DMS53 treated with DMSO at 0.1 percent for 48 hours (cell line): ENCODE data around the gene PRKCB.
"Not testable (repeated sequence)": the region's sequence is repeated elsewhere in the genome, so short reads cannot be mapped to it uniquely, and the experiment has no call there.

Experiments
- DNase-seq: peaks from one replicate; lab custom pipeline; 2025; ENCODE audit not compliant: unreplicated experiment; lab: John Stamatoyannopoulos, UW

The PRKCB gene

DNA sequence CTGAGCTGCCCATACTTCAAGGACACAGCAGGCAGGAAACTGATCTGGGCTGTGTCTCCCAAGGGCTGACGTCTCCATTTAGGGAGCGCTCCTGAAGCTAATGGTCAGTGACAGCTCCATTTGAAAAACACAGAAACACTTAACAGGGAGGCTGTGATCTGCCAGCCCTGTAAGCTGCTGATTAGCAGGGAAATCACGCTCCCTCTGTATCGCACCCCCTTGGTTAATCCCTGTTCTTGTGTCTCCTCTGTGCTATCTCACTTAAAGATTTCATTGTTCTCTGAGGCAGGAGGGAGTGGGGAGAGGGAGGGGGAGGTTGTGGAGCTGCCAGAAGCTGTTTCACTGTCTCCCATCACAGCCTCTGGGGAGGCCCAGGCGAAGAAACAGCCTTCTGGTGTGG is 372.9 kb downstream of the PRKCB start:
- no peak for DNase-seq

- no peak for DNase-seq
These were observed 379.2 kb downstream of the PRKCB start for GRCh38 chr16:24214992-24215391.

GRCh38 chr16:24216961-24217360 is 381.2 kb downstream of the PRKCB start:
- DNase-seq: no peak

DNA sequence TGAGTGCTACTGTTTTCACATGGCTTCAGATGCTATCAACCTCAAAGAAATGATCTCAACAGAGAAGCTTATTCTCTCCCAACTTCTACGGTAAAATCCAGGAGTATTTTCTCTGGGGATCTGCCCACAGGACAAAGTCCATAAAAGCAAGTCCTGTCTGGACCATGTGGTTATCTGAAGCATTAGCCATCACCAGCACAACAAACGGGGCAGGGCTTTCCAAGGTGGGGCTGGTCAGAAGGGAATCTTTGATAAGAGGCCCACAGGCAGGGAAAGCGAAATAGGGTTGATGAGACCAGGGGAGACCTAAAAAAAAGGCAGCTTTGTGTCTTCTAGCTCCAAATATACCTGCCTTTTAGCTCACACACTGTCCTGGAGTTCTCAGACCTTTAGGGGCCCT is 381.7 kb downstream of the PRKCB start:
- no peak for DNase-seq

DNA sequence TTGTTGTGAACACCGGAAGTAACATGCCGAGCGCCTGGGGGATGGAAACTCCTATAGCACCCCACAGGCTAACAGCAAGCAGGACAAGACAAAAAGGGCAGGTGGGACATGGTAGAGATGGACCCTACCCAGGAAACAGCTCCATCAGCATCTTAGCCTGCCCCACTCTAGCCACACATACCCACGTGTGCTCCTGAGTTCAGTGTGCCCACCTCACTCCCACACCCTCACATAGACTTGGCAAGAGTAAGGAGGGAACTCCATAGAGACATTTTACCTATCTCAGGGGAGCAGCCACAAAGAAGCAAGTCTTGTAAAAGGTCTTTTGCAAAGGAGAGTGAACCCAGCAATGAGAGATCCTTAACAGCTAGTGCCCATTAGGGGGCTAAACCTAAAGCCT is 382.5 kb downstream of the PRKCB start:
- no peak for DNase-seq

GRCh38 chr16:24221219-24221618 is 385.4 kb downstream of the PRKCB start:
- no peak for DNase-seq

DNA sequence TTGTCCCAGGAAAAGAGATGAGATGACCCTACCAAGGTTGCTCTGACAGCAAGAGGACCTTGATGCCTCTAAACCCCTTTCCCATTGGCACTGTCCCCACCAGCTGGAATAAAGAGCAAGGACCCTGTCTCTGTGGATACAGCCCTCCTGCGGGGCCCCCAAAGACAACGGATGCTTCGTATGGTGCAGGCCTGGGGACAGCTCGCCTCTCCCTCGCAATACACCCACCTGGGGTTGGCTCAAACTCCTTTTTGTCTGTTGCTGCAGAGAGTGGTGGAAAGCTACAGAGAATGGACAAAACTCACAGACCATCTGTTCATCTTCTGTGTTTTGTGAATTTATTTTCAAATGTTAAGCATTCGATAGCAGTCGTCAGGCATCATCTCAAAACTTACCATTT is 392.7 kb downstream of the PRKCB start:
- DNase-seq: no peak

DNA sequence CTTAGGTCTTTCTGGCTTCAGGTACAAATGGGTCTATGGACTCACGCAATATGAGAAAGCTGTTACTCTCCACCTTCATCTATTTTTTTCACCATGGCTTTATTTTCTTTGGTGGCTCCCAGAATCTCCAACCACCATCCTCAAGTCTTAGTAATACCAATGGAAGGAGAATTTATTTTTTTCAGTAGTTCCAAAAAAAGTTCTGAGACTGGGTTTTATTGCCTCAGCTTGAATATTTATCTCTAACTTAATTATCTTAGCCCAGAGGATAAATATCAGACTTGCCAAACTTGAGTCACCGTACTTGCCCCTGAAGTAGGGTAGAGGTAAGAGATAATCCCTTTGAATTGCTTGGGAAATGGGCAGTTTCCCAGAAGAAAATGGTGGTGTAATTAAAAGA is 397.2 kb downstream of the PRKCB start:
- DNase-seq: no peak

DNA sequence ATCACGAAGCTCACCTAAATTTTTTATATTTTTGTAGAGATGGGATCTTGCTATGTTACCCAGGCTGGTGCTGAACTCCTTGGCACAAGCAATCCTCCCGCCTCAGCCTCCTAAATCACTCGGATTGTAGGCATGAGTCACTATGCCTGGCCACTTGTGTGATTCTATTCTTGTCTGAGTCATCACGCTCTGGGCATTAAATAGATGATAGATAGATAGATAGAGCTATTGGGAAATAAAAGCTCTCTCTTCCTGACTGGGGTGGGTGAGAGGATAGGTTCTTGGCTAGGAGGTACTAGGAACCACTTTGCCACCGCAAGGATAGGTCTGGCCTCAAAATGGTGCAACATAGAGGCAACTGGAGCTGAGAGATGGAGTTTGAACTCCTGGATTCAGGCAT is 399.0 kb downstream of the PRKCB start:
- no peak for DNase-seq

- no peak for DNase-seq
These were observed 400.0 kb downstream of the PRKCB start for GRCh38 chr16:24235806-24236205.

DNA sequence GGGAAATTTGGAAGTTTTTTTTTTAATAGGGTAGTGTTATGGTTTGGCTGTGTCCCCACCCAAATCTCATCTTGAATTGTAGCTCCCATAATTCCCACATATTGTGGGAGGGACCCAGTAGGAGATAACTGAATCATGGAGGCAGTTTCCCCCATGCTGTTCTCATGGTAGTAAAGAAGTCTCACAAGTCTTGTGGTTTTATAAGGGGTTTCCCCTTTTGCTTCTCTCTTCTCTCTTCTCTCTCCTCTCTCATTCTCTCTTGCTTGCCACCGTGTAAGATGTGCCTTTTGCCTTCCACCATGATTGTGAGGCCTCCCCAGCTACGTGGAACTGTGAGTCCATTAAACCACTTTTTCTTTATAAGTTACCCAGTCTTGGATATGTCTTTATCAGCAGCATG is 403.1 kb downstream of the PRKCB start:
- DNase-seq: not testable (repeated sequence)

- DNase-seq: no peak
These were observed 411.3 kb downstream of the PRKCB start for GRCh38 chr16:24246911-24247607.

GRCh38 chr16:24253192-24253591 is 417.4 kb downstream of the PRKCB start:
- peak; percentile 10 for DNase-seq

GRCh38 chr16:24255456-24256371 is 419.9 kb downstream of the PRKCB start, which contains the start of gene CACNG3:
Gene CACNG3, plus strand, starts transcription at chr16:24256335. Its CDS starts 420 bp downstream, at chr16:24256755.
- DNase-seq: no peak

DNA sequence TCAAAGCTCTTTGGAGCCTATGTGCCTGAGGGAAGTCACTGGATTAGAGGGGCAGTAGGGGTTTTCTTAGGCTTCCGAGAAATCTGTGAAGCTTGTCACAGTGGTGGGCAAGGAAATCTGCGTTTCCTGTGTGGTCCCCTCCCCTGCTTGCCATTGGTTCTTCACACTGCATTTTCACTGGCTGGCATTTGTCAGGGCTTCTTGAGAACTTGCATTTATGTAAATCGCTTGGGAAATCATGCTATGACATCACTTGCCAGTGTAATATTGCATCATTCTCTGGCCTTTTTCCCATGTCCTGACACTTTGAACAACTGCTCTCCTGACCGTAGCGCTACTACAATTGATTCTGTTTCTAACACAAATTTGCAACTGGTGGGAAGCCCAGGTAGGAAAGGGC is 422.2 kb downstream of the PRKCB start:
- no peak for DNase-seq

GRCh38 chr16:24258791-24259190 is 423.0 kb downstream of the PRKCB start:
- no peak for DNase-seq

GRCh38 chr16:24262816-24263215 is 427.0 kb downstream of the PRKCB start:
- DNase-seq: no peak
